K562 (cell line): ENCODE measurements around the gene INHBC. TPM values are rescaled to one million over a fixed set of nuclear protein-coding genes. Genes with fewer than 3 reads are reported as not detected.

ENCODE experiments used
- BCLAF1 ChIP-seq, 2 experiments: fragments of 450-650 bp in 1 of 2; IDR thresholded peaks; 2 replicates each; pipeline ENCODE4 v1.6.1; 2011 to 2017; ENCODE audit warnings: low read depth in 2 of 2, antibody characterized with exemption in 1 of 2, borderline replicate concordance in 1 of 2, low read length in 1 of 2, mild to moderate bottlenecking in 1 of 2, mixed read lengths in 1 of 2; ENCODE audit not compliant: control insufficient read depth in 1 of 2
- CBX1 ChIP-seq: sonication (generic); IDR thresholded peaks from 2 replicates; pipeline ENCODE4 v1.6.1; 2016; ENCODE audit warnings: antibody characterized with exemption, low read depth, mild to moderate bottlenecking
- CCNT2 ChIP-seq: IDR thresholded peaks from 2 replicates; pipeline ENCODE4 v1.6.1; 2011; ENCODE audit warnings: borderline replicate concordance, low read depth, mild to moderate bottlenecking, moderate library complexity, mixed read lengths, low read length; ENCODE audit not compliant: insufficient read length; ENCODE audit errors: extremely low read depth
- EP300 ChIP-seq: IDR thresholded peaks from 2 replicates; pipeline ENCODE4 v1.6.1; 2012; ENCODE audit warnings: low read length, improper control_type of control experiment
- FOXA3 ChIP-seq, 2 experiments: fragments of 450-650 bp in 1 of 2; sonication (generic) in 1 of 2; formaldehyde crosslinking; IDR thresholded peaks in 1 of 2; conservative IDR thresholded peaks in 1 of 2; 2 replicates each; pipeline versions ENCODE4 v1.4.0 to v1.8.0; 2020 to 2022; ENCODE audit warnings: mild to moderate bottlenecking in 2 of 2, missing genetic modification reagents in 1 of 2
- FOXP4 ChIP-seq: sonication (generic); formaldehyde crosslinking; IDR thresholded peaks from 2 replicates; pipeline ENCODE4 v1.8.0; 2022; ENCODE audit warnings: mild to moderate bottlenecking, missing genetic modification reagents, borderline replicate concordance
- GABPB1 ChIP-seq: sonication (generic); formaldehyde crosslinking; IDR thresholded peaks from 2 replicates; pipeline ENCODE4 v1.8.0; 2022; ENCODE audit warnings: mild to moderate bottlenecking, missing genetic modification reagents
- MTA3 ChIP-seq: fragments of 450-650 bp; formaldehyde crosslinking; IDR thresholded peaks from 2 replicates; pipeline ENCODE4 v1.6.1; 2017; ENCODE audit warnings: mild to moderate bottlenecking, borderline replicate concordance
- NCOA6 ChIP-seq: fragments of 450-650 bp; IDR thresholded peaks from 2 replicates; pipeline ENCODE4 v1.6.1; 2017; ENCODE audit warnings: mild to moderate bottlenecking
- NELFE ChIP-seq: IDR thresholded peaks from 2 replicates; pipeline ENCODE4 v1.6.1; 2011; ENCODE audit warnings: mild to moderate bottlenecking; ENCODE audit not compliant: insufficient read depth, insufficient read length
- NFE2L1 ChIP-seq: fragments of 450-650 bp; IDR thresholded peaks from 2 replicates; pipeline ENCODE4 v1.6.1; 2016; ENCODE audit warnings: missing genetic modification characterization, low read depth, mild to moderate bottlenecking, missing compliant biosample characterization, moderate library complexity, borderline replicate concordance
- PHF20 ChIP-seq: fragments of 450-650 bp; IDR thresholded peaks from 2 replicates; pipeline ENCODE4 v1.6.1; 2018; ENCODE audit not compliant: partially characterized antibody
- PML ChIP-seq: IDR thresholded peaks from 2 replicates; pipeline ENCODE4 v1.6.1; 2012; ENCODE audit warnings: low read length, inconsistent platforms
- PRMT5 ChIP-seq: sonication (generic); formaldehyde crosslinking; IDR thresholded peaks from 2 replicates; pipeline ENCODE4 v1.5.0; 2020; ENCODE audit warnings: missing genetic modification reagents
- PTBP1 ChIP-seq: fragments of 200-400 bp; formaldehyde crosslinking; IDR thresholded peaks from 2 replicates; pipeline ENCODE4 v1.6.1; 2017; ENCODE audit warnings: low read depth, low read length
- SAFB2 ChIP-seq: fragments of 200-400 bp; formaldehyde crosslinking; IDR thresholded peaks from 2 replicates; pipeline ENCODE4 v1.6.1; 2018; ENCODE audit warnings: borderline replicate concordance, low read length, low read depth, moderate library complexity; ENCODE audit not compliant: severe bottlenecking
- SETDB1 ChIP-seq: IDR thresholded peaks from one replicate; pipeline ENCODE4 v1.6.1; 2012; ENCODE audit warnings: low read length, control low read depth, inconsistent platforms
- SIN3A ChIP-seq, 2 experiments: fragments of 150-350 bp in 1 of 2; IDR thresholded peaks; 2 replicates each; pipeline ENCODE4 v1.6.1; 2011 to 2016; ENCODE audit warnings: borderline replicate concordance in 2 of 2, low read depth in 2 of 2, low read length in 2 of 2, mild to moderate bottlenecking in 2 of 2, moderate library complexity in 2 of 2; ENCODE audit not compliant: control insufficient read depth in 1 of 2
- SMAD1 ChIP-seq: fragments of 150-350 bp; IDR thresholded peaks from 2 replicates; pipeline ENCODE4 v1.6.1; 2014; ENCODE audit warnings: low read length, low read depth; ENCODE audit not compliant: partially characterized antibody
- TFAM ChIP-seq: fragments of 250-450 bp; sonication (Bioruptor Pico); conservative IDR thresholded peaks from 2 replicates; pipeline ENCODE4 v1.5.0; 2021; ENCODE audit warnings: mild to moderate bottlenecking, moderate library complexity
- ZNF232 ChIP-seq: sonication (generic); formaldehyde crosslinking; IDR thresholded peaks from 2 replicates; pipeline ENCODE4 v1.8.0; 2022; ENCODE audit warnings: mild to moderate bottlenecking, missing genetic modification reagents
- ZNF766 ChIP-seq: fragments of 200-800 bp; sonication (Bioruptor generic); conservative IDR thresholded peaks from 2 replicates; pipeline ENCODE4 v1.6.1; 2016; ENCODE audit warnings: missing genetic modification characterization, missing compliant biosample characterization
- polyA plus RNA-seq, 8 experiments: library from polyadenylated mRNA; depleted of rRNA in 4 of 8; stranded (reverse) in 5 of 8; unstranded in 3 of 8; fragments of >200 nt; fragmentation: Nextera tagmentation in 2 of 8; fragmentation: Illumina TruSeq in 1 of 8; extraction: Ambion mirVana in 2 of 8; extraction: Trizol in 1 of 8; gene quantifications; 2 replicates each; pipeline versions ENCODE4 v1.2.1 to v1.2.3, GENCODE V29; 2011 to 2014; ENCODE audit warnings: inconsistent platforms in 1 of 8, missing spikeins in 1 of 8
- total RNA-seq, 7 experiments: library from RNA; depleted of rRNA in 6 of 7; stranded (reverse); fragments of >200 nt in 6 of 7; fragmentation: Illumina TruSeq in 2 of 7; extraction: Trizol in 2 of 7; gene quantifications; 2 replicates each; pipeline versions ENCODE4 v1.2.1 to v1.2.3, GENCODE V29; 2011 to 2021; ENCODE audit warnings: low replicate concordance in 1 of 7

The INHBC gene
- total and polyA plus RNA-seq, 9 of the 15 experiments (the other 6 are each of a cell fraction or from before 2014, with no cell fraction given), result 0.07 to 0.24 (median 0.15) TPM; not detected in 4

- peak; percentile 89; the same call in 1 of the 2 replicates for TF ChIP-seq PRMT5 (CRISPR knock-in tag)
- TF ChIP-seq MTA3, result peak; percentile 65; the same call in 1 of the 2 replicates
- TF ChIP-seq FOXP4, result peak; percentile 99
- no peak; the same call in 1 of the 2 replicates for TF ChIP-seq CBX1
- peak in 1 of 2 experiments; percentile 93; a peak in 1 of 4 replicates for TF ChIP-seq FOXA3 (CRISPR knock-in tag; conservative IDR thresholded peaks at IDR 0.05 in 1 of 2, IDR thresholded peaks at IDR 0.05 in 1 of 2)
- TF ChIP-seq SETDB1, result peak; percentile 44
- 0 out of 2 replicates have a peak, but pooled peaks have one; percentile 48 for TF ChIP-seq PTBP1
- TF ChIP-seq SAFB2, result no peak
- TF ChIP-seq PHF20, result peak; percentile 82
- 0 out of 2 replicates have a peak, but pooled peaks have one; percentile 8 for TF ChIP-seq EP300
- peak; percentile 87 for TF ChIP-seq GABPB1 (CRISPR knock-in tag)
- TF ChIP-seq SIN3A (IDR thresholded peaks at IDR 0.05; ENCODE audit: borderline replicate concordance in 2 of 2, control insufficient read depth in 1 of 2, low read depth in 2 of 2, low read length in 2 of 2), result peak in 1 of 2 experiments; percentile 43; a peak in 2 of 4 replicates
- TF ChIP-seq PML, result peak; percentile 85
- TF ChIP-seq NCOA6, result peak; percentile 90
- 0 out of 4 replicates have a peak, but pooled peaks of 1 of the 2 experiments have one; percentile 46 for TF ChIP-seq BCLAF1 (IDR thresholded peaks at IDR 0.05; ENCODE audit: borderline replicate concordance in 1 of 2, control insufficient read depth in 1 of 2, low read depth in 2 of 2, low read length in 1 of 2)
- TF ChIP-seq SMAD1, result peak; percentile 46
- no peak for TF ChIP-seq ZNF766 (CRISPR knock-in tag)
- no peak for TF ChIP-seq NELFE
- no peak for TF ChIP-seq NFE2L1 (tag)
- peak; percentile 89 for TF ChIP-seq CCNT2
- TF ChIP-seq ZNF232, result peak; percentile 96
- TF ChIP-seq TFAM (CRISPR knock-in tag), result no peak
Measured at GRCh38 chr12:57430931-57431566, 3.5 kb upstream of the INHBC start, which contains the start of gene R3HDM2 (continued).
